SIG-M5 treated with dmso at 0.1 percent for 504 hours (cell line): Measurements from ENCODE around the gene IL2RG.

Experiments used
- DNase-seq: peaks from one replicate; lab custom pipeline; 2025; ENCODE audit not compliant: unreplicated experiment; lab: John Stamatoyannopoulos, UW

Gene IL2RG

DNA sequence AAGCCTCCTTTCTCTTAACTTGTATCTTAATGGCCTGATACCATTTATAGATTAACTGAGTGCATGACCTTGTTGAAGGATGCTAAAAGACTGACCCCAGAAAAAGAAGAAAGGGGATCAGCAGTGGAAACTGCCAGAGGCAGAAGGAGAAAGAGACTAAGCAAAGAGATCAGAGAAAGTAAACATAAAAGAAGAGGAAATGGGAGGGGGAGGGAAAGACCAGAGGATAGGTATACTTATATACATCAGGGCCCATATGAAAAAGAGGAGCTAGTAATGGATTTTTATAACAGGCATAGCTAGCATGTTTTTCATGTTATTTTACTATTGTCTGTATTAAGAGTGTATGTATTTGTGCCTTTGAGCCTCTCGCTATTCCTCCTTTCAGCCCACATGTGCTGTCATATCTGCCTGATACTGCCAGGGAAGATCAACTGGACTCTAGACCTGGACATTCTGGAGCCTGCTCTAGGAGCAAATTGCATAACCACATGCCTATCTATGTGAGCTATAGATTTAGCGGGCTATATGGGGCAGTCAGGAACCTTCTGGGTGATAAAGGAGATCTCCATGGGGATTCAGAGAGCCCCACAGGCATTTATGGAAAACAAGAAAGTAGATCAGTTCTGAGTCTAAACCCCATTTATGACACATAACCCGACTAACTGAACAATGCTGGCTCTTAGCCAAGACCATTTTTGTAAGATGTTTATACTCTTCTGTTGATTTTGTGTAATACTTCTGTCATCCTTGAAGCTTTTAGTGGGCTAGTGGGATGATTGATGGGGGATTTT lies 29.9 kb downstream of the IL2RG start:
- no peak for DNase-seq

DNA sequence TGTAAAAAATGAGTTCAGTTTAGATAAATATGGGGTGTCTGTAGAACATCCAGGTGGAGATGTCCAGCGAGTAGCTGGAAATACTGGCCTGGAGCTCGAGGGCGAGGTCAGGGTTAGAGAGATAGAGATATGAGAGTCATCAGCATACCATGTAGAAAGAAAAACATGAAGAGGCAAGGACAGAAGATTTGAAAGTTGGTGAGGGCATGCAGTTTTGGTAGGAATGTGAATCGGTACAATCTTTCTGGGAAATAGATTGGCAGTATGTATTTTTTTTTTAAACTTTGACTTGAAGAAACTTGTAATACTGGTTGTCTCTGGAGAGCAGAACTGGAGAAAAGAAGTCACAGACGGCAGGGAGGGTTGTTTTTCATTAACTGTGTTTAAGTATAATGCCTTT lies 40.8 kb downstream of the IL2RG start:
- no peak for DNase-seq

DNA sequence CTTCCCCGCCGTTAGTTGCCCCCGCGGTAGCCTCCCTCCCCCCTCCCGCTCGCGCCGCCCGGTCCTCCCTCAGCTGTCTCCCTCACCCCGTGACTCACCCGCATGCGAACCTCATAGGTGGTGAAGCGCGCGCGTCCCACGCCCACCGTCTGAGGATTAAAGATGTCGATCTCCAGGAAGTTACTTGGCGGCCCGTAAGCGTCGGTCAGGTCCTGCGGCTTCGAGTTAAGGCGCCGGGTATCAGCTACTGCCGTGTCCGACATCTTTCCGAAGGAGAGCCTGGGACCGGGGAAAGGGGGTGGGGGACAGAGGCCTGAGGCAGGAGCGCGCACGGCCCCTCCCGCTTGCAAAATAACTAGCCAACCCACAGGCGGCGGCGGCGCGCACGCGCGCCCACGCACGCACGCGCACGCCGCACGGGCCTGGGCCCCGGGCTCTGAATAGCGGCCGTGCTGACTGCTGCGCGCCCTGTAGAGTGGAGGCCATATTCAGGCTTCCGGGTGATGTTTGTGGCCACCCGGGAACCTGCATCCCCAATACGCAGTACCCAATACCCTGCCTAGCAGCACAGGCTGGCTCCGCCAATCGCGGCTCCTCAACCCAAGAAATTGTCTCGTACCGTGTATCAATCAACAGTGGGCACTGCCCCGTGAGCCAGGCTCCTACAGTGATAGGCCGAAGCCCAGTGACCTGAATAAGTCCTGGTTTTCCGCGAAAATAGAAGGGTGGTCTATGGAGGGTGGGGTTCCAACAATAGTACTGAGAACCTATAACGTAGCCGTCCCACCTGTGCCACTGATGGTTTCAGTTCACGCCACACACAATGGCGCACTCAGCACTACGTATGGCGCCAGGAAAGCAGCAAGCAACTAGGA lies 43.1 kb downstream of the IL2RG start, which contains the start of gene SNX12:
SNX12 (minus strand) TSS at position 291 of the 875 bp plus-strand sequence; CDS start at position 263, 28 bp downstream.
- peak; percentile 90 for DNase-seq

DNA sequence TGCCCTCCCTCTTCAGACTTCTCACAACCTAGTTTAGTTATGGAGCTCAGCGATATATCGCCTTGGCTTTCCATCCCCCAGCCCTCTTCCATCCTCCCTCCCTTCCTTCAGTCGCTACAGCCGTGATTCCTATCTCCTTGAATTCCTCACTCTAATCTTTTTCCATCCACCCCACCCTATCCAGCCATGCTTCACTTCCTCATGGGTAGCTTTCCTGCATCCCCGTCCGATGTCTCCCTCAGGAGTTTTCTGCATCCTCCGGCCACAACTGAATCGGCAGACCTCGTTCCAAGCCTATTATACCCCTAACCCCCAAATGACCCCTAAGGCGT lies 43.7 kb downstream of the IL2RG start:
- DNase-seq, result no peak

DNA sequence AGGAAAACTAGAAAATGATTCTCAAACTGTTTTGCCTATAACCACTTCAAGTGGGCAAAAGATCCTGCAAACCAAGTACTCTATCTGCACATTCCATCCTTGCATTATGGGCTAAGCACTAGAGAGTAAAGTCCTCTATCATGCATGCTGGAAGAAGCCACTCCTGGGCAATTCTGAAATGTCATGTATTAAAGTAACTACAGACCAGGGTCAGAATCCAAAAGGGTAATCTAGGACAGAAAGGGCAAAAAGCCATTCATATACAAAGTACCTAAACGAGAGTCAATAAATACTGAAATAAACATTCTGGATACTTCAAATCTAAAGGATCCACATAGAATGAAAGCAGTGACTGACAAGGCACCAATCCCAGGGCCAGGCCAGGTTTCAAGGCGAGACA lies 44.3 kb downstream of the IL2RG start:
- no peak for DNase-seq

DNA sequence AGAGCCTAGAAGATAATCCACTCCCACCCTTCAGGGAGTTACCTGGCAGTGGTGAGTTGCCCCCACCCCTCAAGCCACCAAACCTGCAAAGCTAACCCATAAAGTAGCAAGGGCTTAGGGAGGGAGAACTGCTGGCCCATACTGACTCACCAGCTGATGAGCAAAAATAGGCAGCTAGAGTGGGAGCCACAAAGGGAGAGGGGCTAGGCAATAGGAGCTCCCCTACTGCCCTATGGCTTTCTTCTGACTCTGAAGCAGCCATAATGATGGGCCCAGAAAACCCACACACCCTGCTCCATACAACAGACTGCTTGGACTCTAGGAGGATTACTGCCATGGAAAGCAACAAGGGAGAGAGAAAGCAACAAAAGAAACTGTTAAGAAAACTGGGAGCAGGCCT lies 51.2 kb downstream of the IL2RG start:
- DNase-seq, result no peak

DNA sequence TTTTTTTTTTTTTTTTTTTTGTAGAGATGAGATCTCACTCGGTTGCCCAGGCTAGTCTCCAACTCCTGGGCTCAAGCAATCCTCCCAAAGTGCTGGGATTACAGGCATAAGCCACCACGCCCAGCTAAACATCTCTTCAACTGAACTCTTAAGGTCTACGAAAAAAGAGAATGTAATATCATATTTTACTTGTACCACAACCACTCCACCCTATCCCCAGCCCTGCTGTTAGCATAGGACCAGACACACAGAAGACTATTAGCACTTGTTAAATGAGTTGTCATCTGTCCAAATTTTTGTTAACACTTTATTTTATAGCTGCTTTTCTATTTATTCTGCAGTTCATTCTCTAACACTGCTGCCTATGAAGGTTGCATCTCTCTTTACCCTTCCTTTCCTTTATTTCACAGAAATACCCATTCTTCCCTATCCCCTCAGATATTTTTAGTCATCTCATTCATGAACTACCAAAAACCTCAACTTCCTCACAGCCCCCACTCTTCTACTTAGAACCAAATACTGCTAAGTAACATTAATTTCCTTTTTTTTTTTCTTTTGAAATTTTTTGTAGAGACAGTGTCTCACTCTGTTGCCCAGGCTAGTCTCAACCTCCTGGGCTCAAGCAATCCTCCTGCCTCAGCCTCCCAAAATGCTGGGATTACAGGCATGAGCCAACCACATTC lies 53.4 kb downstream of the IL2RG start:
- peak; percentile 70 for DNase-seq
